Osteocyte (in vitro differentiated cells): ENCODE measurements around the gene FLOT2. TPM values are rescaled to one million over a fixed set of nuclear protein-coding genes. Genes with fewer than 3 reads are reported as not detected.

ENCODE experiments used
- DNase-seq: peaks from one replicate; pipeline ENCODE4 v3.0.0; 2021; ENCODE audit warnings: mixed read lengths; ENCODE audit not compliant: unreplicated experiment; ENCODE audit errors: extremely low spot score
- H3K27ac Mint-ChIP-seq: one replicate; pipeline ENCODE4 v1.8.0; 2021; ENCODE audit warnings: mild to moderate bottlenecking, mixed read lengths; ENCODE audit not compliant: unreplicated experiment
- H3K27me3 Mint-ChIP-seq: one replicate; pipeline ENCODE4 v1.8.0; 2021; ENCODE audit warnings: mixed read lengths; ENCODE audit not compliant: unreplicated experiment
- H3K36me3 Mint-ChIP-seq: one replicate; pipeline ENCODE4 v1.8.0; 2021; ENCODE audit warnings: mixed read lengths; ENCODE audit not compliant: unreplicated experiment
- H3K4me1 Mint-ChIP-seq: one replicate; pipeline ENCODE4 v1.8.0; 2021; ENCODE audit warnings: mixed read lengths; ENCODE audit not compliant: unreplicated experiment
- H3K4me3 Mint-ChIP-seq: one replicate; pipeline ENCODE4 v1.8.0; 2021; ENCODE audit warnings: mild to moderate bottlenecking, moderate library complexity, mixed read lengths; ENCODE audit not compliant: unreplicated experiment
- H3K9me3 Mint-ChIP-seq: one replicate; pipeline ENCODE4 v1.8.0; 2021; ENCODE audit warnings: mixed read lengths; ENCODE audit not compliant: unreplicated experiment
- total RNA-seq: library from RNA; stranded (reverse); gene quantifications from 2 replicates; pipeline ENCODE4 v1.2.1, GENCODE V29; 2021
- TF ChIP-seq, protein P1 (sequence below): fragments of 200-600 bp; sonication (generic); IDR thresholded peaks from 2 replicates; pipeline ENCODE4 v1.5.0; 2021; ENCODE audit warnings: antibody characterized with exemption, mild to moderate bottlenecking, moderate library complexity

Gene FLOT2
- total RNA-seq, 1 donor from 2014 or later: 95.8 TPM

DNA sequence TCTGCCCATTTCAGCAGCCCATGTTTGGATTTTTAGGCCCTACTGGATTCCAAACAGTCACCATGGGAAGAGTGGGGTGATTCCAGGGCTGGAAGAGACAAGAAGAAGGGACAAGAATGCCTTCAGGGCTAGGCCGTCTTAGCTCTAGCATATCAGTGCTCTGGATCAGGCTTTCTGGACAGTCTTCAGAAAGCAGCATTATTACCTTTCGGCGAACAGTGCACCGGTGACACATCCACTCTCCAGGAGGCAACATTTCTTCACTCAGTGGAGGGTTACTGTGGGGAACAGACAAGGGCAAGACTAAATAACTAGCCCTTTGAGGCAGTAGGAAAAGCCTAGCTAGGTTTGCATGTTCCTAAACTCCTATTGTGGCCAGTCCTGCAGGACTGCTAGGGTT, 29.3 kb upstream of the FLOT2 start:
- DNase-seq: no peak
- TF ChIP-seq, protein P1, sequence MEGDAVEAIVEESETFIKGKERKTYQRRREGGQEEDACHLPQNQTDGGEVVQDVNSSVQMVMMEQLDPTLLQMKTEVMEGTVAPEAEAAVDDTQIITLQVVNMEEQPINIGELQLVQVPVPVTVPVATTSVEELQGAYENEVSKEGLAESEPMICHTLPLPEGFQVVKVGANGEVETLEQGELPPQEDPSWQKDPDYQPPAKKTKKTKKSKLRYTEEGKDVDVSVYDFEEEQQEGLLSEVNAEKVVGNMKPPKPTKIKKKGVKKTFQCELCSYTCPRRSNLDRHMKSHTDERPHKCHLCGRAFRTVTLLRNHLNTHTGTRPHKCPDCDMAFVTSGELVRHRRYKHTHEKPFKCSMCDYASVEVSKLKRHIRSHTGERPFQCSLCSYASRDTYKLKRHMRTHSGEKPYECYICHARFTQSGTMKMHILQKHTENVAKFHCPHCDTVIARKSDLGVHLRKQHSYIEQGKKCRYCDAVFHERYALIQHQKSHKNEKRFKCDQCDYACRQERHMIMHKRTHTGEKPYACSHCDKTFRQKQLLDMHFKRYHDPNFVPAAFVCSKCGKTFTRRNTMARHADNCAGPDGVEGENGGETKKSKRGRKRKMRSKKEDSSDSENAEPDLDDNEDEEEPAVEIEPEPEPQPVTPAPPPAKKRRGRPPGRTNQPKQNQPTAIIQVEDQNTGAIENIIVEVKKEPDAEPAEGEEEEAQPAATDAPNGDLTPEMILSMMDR: no peak
- Mint-ChIP-seq H3K4me3 (no peak overlapping the region), H3K27ac (no peak overlapping the region), H3K4me1 (no peaks in the 10 kb centered on the region), H3K36me3 (peaks cover 28% of the 10 kb centered on the region), H3K9me3 (no peaks in the 10 kb centered on the region), H3K27me3 (no peaks in the 10 kb centered on the region)

DNA sequence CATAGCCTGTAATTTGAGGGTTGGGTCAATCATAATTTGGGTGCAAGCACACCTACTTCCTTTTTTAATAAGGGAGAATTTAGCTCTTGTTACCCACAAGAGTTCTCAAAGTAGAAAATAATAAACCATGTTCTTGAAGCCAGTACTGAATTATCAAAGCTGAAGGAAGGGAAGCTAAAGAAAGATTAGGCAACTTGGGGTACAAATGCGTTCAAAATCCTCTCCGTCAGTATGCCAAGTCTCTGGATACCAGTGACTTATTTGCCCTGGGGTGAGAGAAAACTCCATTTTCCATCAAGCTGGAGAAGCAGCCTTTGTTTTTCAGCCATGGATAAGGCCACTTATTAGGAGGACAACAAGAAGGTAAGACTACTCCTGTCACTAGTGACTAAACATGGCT, 28.8 kb upstream of the FLOT2 start:
- H3K27ac Mint-ChIP-seq: no peak overlapping the region
- H3K4me3 Mint-ChIP-seq: no peak overlapping the region
- TF ChIP-seq, protein P1: no peak

DNA sequence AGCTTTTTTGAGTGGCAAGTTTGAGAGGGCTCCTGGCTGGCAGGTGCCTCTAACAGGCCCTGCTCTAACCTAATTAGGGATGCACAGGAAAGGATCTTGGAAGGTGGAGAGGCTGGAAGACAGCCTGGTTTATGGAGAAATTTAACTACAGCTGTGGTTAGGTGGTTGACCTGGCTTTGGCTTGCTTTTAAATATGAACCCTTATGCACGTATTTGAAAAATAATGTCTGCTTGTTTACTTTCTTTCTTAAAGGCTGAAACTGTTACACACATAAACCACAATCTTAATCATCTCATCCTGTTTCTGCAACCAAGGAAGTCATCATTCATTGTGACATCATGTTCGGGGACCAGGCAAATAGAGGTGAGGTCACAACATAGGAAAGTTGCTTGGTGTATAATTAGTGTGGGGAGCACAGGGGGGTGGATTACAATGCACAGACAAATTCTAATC, 28.4 kb upstream of the FLOT2 start:
- Mint-ChIP-seq H3K9me3 (no peaks in the 10 kb centered on the region), H3K4me3 (no peak overlapping the region), H3K27ac (peak overlapping the region; percentile 23), H3K36me3 (peaks cover 33% of the 10 kb centered on the region), H3K27me3 (no peaks in the 10 kb centered on the region), H3K4me1 (no peaks in the 10 kb centered on the region)
- no peak for DNase-seq
- TF ChIP-seq, protein P1: no peak

More for the DNA sequence above, 28.8 kb upstream of the FLOT2 start:
- Mint-ChIP-seq H3K9me3 (no peaks in the 10 kb centered on the region), H3K36me3 (peaks cover 32% of the 10 kb centered on the region), H3K4me1 (no peaks in the 10 kb centered on the region), H3K27me3 (no peaks in the 10 kb centered on the region)
- no peak for DNase-seq

DNA sequence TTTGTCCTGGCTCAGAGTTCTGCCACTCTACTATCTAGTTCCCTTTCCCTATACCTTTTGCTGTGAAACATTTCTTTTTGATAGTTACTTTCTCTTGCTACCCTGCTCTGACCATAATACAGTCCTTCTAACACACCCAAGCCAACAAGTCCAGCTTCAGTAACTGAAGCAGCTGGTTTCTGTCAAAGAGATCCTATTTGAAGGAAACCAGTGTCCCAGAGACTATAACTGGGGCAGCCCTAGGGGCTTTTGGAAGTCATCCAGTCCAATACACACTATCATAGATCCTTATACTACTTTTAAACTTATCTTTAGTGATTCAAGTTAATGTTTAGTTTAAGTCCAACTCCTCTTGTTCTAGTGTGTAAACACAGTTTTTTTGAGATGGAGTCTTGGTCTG, 22.7 kb upstream of the FLOT2 start:
- peaks cover 46% of the 10 kb centered on the region for H3K36me3 Mint-ChIP-seq
- H3K9me3 Mint-ChIP-seq: no peaks in the 10 kb centered on the region
- TF ChIP-seq, protein P1: no peak
- no peaks in the 10 kb centered on the region for H3K4me1 Mint-ChIP-seq
- H3K4me3 Mint-ChIP-seq: no peak overlapping the region
- H3K27me3 Mint-ChIP-seq: no peaks in the 10 kb centered on the region
- H3K27ac Mint-ChIP-seq: no peak overlapping the region
- no peak for DNase-seq

DNA sequence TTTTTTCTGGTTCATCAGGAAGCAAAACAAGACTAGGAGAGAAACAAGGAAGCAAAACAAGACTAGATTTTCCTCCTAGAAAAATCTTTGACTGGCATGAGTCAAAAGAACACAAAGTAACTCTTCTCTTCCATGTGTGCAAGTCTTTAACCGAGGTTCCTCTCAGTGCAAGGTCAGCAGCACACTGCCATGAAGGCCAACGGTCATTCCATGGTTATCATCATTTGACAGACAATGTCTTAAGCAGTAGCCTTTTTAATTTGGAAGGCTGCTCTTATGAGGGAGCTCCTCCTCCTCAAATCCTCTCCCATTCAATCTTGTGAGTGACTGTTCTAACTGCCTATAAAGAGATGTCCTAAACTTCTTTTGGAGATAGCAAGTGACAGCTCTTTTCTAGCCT, 20.8 kb upstream of the FLOT2 start:
- no peaks in the 10 kb centered on the region for H3K9me3 Mint-ChIP-seq
- H3K4me3 Mint-ChIP-seq: no peak overlapping the region
- H3K4me1 Mint-ChIP-seq: no peaks in the 10 kb centered on the region
- TF ChIP-seq, protein P1: no peak
- no peaks in the 10 kb centered on the region for H3K27me3 Mint-ChIP-seq
- no peak for DNase-seq
- H3K27ac Mint-ChIP-seq: no peak overlapping the region
- H3K36me3 Mint-ChIP-seq: peaks cover 50% of the 10 kb centered on the region
